Measurements from ENCODE around the gene RPS6KB2.

The RPS6KB2 gene

GRCh38 chr11:67428052-67429001, at the start of gene RPS6KB2:
TSS of gene RPS6KB2 (plus strand) at chr11:67428494. CDS start at chr11:67428546, 52 bp downstream.
- DNase-seq, result peak; percentile 100

DNA sequence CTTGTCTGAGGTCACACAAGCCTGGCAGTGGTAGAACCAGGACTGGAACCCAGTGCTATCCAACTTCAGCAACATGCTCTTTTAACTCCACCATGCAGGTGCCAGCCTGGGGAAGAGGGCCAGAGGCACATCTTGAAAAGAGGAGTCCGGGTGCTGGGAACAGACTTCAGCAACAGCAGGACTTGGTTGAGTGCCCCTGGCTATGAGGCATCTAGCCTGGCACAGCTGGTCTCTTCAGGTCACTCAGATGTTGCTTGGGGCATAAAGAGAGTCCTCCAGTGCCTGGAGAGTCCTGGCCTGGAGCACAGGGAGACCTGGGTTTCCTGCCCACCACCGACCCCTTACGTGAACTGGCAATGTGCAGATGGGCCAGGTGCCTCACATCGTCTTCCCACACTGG, 49.8 kb upstream of the RPS6KB2 start:
- no peak for DNase-seq

DNA sequence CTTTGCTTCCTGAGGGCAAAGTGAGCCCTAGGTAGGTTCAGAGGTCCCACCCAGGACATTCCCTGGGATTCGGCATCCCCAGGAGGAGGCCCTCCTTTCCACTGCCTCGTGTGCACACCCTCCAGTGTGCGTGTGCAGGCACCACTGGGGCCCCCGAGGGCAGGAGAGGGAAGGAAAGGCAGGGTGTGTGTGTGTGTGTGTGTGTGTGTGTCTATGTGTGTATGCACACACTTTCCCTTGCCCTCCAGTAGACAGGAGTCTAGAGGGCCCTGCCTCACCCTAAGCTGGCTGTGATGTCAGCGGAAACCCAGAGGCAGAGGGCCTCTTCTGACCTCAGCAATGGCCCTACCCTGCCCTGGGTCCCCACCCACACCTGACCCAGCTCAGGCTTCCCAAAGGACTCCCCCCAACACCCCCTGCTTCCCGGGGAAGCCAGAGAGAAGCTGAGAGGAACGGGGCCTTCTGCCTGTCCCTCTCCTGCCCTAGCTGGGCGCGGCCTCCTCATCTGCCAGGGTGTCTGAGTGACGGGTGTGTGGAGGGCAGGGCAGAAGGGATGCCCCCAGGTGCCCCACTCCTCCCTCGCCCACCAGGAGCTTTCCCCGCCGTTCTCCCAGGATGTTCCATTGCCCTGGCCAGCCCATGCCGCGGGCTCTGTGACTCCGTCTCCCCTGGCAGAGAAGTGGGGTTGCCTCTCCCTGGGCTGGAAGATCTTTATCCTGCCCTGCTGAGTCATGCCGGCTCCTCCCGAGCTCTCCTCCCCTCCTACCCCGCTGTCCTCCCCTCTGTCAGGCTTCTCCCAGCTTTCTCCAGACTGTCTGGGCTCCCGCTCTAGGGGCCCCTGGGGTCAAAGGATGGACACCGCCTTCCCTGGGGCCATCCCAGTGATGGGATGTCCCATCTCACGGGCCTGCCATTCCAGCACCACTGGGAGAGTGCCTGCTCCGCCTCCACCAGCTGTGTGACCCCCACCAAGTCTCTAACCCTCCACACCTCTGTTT, 48.9 kb upstream of the RPS6KB2 start:
- DNase-seq, result no peak

DNA sequence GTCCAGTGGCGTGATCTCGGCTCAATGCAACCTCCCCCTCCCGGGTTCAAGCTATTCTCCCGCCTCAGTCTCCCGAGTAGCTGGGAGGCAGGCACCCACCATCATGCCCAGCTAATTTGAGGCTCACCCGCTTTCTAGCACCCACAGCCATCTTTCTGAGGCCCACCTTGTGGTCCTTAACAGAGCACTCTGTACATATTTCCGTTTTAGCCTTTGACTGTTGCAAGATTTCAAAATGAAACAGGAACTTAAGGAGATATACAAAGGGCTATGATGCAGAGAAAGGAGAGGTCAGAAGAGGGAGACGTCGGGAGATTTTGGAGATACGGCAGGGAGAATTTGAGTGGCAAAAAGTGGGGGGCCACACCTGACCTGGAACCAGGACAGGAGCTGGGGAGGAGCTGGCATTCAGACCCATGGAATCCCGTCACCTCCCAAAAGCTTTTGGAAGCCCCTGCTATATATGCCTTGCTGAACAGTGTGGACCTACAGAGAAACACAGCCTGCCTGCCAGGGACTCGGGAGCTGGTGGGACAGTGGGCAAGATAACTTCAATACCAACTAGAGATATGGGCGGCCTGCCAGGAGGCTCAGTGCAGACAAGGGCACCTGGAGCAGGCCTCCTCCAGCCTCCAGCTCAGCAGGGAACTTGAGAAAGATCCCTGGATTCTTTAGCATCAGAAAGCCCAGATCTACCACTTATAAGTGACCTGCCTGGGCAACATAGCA, 46.9 kb upstream of the RPS6KB2 start:
- DNase-seq, result no peak

DNA sequence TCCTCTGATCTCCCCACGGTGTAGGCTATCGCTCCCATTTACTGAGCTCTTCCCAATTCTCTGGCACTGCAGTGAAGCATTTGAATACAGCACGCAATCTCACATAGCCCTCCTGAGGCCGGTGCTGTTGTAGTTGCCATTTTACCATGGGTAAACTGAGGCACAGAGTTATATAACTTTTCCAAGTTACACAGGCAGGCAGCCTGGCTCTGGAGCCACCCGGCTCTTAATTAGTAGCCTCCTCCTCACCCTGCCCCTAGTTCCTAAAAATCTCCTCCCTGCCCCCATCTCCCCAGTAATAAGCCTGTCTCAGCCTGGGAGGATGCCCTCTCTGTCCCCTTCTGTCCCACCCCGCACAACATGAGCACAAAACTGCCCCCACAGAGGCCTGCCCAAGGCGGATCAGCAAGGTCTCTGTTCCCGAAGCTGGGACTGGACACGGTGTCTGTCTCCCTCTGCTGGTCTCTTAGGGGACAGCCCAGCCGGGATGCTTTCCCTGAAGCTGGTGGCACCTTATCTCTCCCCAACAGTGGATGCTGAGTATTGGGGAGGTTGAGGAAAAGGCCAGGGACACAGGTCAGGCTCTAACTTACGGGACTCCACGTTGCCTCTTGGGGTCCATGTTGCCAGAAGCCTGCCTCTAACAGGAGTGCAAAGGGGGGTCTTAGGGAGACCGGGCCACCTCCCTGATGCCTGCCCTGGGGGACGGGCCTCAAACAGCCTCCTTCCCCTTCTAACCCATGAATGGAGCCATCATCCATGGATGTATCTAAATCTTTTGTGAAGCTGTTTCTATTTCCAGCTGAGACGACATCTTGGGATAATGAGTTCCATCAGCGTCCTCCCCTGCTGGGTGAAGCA, 45.8 kb upstream of the RPS6KB2 start:
- peak; percentile 90 for DNase-seq

GRCh38 chr11:67384851-67385366, 43.4 kb upstream of the RPS6KB2 start:
- no peak for DNase-seq

GRCh38 chr11:67387069-67387468, 41.2 kb upstream of the RPS6KB2 start:
- DNase-seq, result no peak

GRCh38 chr11:67387518-67387917, 40.8 kb upstream of the RPS6KB2 start:
- DNase-seq, result no peak

DNA sequence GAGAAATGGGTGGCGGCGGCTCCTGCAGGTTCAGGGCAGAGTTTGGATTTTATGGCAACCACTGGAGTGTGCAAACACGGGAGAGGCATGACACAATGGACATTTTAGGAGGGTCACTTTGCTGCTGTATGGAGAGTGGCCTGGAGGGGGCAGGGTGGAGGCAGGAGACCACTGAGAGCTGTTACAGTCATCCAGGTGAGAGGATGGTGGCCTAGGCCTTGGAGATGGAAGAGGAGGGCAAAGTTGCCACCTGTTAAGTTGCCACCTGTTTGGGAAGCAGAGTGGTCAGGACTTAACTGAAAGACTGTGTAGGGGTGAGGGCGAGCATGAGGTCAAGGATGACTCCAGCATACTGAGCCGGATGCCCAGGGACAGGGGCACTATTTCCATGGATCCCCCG, 38.8 kb upstream of the RPS6KB2 start:
- DNase-seq, result peak; percentile 74

- DNase-seq, result no peak
Observed at GRCh38 chr11:67390947-67391303, 37.4 kb upstream of the RPS6KB2 start.

DNA sequence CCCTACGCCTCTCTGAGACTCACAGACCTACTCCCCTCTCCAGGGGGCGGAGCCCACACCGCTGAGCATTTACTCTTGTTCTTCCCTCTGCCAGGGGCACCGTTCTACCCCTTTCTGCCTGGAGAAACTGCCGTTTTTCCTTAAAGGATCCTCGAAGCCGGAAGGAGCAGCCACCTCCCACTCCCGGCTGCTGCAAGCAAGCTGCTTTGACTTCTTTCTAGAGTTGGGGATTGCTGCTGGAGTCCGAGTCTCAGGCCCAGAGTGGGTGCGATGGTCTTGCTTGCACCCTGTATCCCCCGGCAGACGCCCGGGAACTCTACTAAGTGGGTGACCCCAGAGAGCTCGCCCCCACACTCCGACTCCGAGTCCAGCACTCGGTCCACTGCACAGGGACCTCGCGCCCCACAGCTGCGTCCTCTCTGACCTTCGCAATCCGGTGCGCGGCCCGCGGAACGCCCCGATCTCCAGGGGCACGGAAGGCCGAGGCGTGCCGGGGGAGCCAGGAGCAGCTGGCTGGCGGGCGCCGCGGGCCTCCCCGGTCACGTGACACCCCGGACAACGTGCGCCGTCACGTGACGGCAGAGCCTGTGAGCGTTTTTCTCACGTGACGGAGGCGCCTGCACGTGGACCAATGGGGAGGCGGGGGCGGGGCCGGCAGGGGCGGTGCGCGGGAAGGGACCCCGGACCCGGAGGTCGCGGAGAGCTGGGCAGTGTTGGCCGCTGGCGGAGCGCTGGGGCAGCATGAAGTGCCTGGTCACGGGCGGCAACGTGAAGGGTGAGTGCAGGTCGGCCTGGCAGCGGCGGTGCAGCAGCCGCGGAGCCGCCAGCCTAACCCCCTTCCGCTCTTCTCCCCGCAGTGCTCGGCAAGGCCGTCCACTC, 36.8 kb upstream of the RPS6KB2 start, which contains the start of gene RAD9A:
RAD9A (plus strand) TSS at position 683 of the 879 bp plus-strand sequence; CDS start at position 742, 59 bp downstream.
- DNase-seq, result peak; percentile 96

DNA sequence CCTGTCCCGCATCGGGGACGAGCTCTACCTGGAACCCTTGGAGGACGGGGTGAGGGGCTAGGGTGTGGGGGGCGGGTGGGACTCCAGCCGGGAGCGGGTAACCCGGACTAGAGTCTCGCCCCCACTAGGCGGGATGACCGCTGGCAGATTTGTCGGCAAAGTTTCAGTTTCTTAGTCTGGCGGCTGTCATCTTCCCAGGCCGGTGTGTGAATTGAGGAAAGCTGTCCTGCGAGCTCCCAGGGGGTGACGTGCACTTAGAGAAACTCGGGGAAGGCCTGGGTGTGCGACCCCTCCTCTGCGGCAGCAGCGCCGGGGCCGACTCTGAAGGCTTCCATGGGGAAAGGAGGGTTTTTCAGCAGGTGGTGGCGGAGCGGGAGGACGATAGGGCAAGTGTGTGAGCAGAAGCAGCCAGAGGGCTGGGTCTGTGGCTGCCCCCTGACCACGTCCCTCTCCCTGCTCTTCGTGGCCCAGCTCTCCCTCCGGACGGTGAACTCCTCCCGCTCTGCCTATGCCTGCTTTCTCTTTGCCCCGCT, 36.0 kb upstream of the RPS6KB2 start:
- DNase-seq, result no peak

DNA sequence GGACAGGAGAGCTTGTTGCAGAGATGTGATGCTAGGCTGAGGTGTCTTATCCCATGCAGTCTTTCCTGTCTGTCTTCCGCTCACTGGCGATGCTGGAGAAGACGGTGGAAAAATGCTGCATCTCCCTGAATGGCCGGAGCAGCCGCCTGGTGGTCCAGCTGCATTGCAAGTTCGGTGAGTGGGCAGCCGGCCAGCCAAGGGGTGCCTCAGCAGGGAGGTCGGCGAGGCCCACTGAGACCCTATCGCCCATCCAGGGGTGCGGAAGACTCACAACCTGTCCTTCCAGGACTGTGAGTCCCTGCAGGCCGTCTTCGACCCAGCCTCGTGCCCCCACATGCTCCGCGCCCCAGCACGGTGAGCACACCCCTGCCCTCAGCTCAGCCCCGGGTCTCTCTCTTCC, 34.9 kb upstream of the RPS6KB2 start:
- DNase-seq, result no peak

- no peak for DNase-seq
Observed at GRCh38 chr11:67393990-67394389, 34.3 kb upstream of the RPS6KB2 start.

- DNase-seq, result no peak
Observed at GRCh38 chr11:67395555-67396258, 32.6 kb upstream of the RPS6KB2 start.

DNA sequence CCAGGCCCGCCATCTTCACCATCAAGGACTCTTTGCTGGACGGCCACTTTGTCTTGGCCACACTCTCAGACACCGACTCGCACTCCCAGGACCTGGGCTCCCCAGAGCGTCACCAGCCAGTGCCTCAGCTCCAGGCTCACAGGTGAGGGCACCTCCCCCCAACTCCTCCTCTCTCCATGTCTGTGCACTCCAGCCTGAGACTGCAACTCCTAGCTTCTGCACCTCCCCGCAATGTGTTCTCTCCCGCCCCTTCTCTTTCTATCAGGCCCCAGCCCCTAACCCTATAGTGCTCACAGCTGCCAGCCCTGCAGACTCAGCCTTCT, 32.1 kb upstream of the RPS6KB2 start:
- no peak for DNase-seq

DNA sequence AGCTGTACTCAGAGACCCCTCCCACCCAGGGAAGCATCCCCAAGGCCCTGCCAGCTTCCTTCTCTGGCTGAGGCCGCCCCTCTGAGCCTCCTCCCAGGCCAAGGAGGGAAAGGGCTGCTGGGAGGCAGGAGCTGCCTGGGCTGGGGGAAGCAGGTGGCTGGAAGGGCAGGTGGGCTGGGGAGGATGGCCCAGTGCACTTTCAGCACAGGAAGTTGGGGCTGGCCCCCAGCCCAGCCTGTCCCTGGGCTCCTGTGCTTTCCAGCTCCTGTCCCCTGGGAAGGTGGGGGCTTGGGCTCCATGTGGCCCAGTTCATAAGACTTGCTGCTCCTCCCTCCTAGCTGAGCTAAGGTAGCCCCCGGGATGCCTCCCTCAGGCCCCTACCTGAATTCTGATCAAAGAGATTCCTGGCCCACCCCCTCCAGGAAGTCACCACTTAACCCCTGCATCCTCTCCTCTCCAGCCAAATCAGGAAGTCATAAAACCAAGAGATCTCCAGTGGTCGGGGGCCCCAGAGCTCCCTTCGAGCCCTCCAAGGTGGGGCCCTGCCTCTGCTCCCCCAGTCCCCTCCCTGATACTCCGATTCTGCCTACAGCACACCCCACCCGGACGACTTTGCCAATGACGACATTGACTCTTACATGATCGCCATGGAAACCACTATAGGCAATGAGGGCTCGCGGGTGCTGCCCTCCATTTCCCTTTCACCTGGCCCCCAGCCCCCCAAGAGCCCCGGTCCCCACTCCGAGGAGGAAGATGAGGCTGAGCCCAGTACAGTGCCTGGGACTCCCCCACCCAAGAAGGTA, 31.5 kb upstream of the RPS6KB2 start:
- no peak for DNase-seq

GRCh38 chr11:67397536-67397935, 30.8 kb upstream of the RPS6KB2 start:
- DNase-seq, result no peak
